Neural crest cell (in vitro differentiated cells): ENCODE data around the gene MROH7. TPM values are rescaled to one million over a fixed set of nuclear protein-coding genes. Genes with fewer than 3 reads are reported as not detected.
A peak's percentile ranks its signal among the peaks of the same experiment; 100 is the strongest.

ENCODE experiments used
- DNase-seq: peaks from one replicate; pipeline ENCODE4 v3.0.0; 2021; ENCODE audit warnings: low read depth, mixed read lengths, low spot score
- H3K27ac Mint-ChIP-seq: one replicate; pipeline ENCODE4 v1.8.0; 2021; ENCODE audit warnings: mild to moderate bottlenecking, mixed read lengths; ENCODE audit not compliant: unreplicated experiment
- H3K27me3 Mint-ChIP-seq: 2 replicates; pipeline ENCODE4 v1.8.0; 2021; ENCODE audit warnings: low read depth, mild to moderate bottlenecking, mixed read lengths
- H3K36me3 Mint-ChIP-seq: 2 replicates; pipeline ENCODE4 v1.8.0; 2021; ENCODE audit warnings: low read depth, mild to moderate bottlenecking, mixed read lengths
- H3K4me1 Mint-ChIP-seq: 2 replicates; pipeline ENCODE4 v1.8.0; 2021; ENCODE audit warnings: mixed read lengths
- H3K4me3 Mint-ChIP-seq: one replicate; pipeline ENCODE4 v1.8.0; 2021; ENCODE audit warnings: mild to moderate bottlenecking, mixed read lengths
- H3K9me3 Mint-ChIP-seq: 2 replicates; pipeline ENCODE4 v1.8.0; 2021; ENCODE audit warnings: mixed read lengths
- CTCF ChIP-seq: fragments of 200-600 bp; sonication (generic); conservative IDR thresholded peaks from 2 replicates; pipeline ENCODE4 v1.5.0; 2021; ENCODE audit warnings: antibody characterized with exemption, mild to moderate bottlenecking
- total RNA-seq: library from RNA; stranded (reverse); gene quantifications from 2 replicates; pipeline ENCODE4 v1.2.1, GENCODE V29; 2021

The MROH7 gene
- total RNA-seq, 1 donor from 2014 or later, result not detected

- Mint-ChIP-seq H3K36me3 (no peaks in the 10 kb centered on the region), H3K4me3 (no peak overlapping the region), H3K27ac (no peak overlapping the region), H3K27me3 (peaks cover 16% of the 10 kb centered on the region), H3K9me3 (no peaks in the 10 kb centered on the region), H3K4me1 (no peaks in the 10 kb centered on the region)
- DNase-seq, result no peak
- no peak for TF ChIP-seq CTCF
Measured at GRCh38 chr1:54695764-54696163, 54.2 kb downstream of the MROH7 start.

GRCh38 chr1:54696262-54696661 lies 54.7 kb downstream of the MROH7 start:
- Mint-ChIP-seq H3K27me3 (peaks cover 19% of the 10 kb centered on the region), H3K4me1 (no peaks in the 10 kb centered on the region), H3K27ac (no peak overlapping the region), H3K36me3 (no peaks in the 10 kb centered on the region), H3K9me3 (no peaks in the 10 kb centered on the region), H3K4me3 (no peak overlapping the region)
- TF ChIP-seq CTCF, result no peak
- DNase-seq, result no peak

- Mint-ChIP-seq H3K36me3 (no peaks in the 10 kb centered on the region), H3K9me3 (no peaks in the 10 kb centered on the region), H3K27ac (peak overlapping the region; percentile 78), H3K27me3 (peaks cover 29% of the 10 kb centered on the region), H3K4me3 (no peak overlapping the region), H3K4me1 (no peaks in the 10 kb centered on the region)
- TF ChIP-seq CTCF, result no peak
- DNase-seq, result no peak
Measured at GRCh38 chr1:54697896-54698295, 56.3 kb downstream of the MROH7 start.

DNA sequence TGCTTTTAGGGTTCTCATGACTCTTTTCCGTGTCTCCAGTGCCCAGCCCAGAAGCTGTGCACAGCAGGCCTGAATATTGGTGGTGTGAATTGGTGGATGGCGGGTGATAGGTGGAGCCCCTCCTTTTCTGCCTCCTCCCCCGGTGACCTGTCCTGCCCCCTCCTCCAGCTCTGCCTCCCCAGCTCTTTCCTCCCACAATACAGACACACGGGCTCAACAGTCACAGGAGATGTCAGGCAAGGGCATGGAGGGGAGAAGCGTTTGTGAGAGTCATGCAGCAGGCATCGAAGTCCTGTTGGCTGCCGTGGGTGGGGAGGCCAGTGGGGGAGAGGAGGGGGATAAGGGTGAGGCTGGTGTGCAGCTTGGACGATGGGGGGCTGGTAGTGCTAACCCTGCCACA lies 56.8 kb downstream of the MROH7 start:
- peak overlapping the region; percentile 78 for H3K27ac Mint-ChIP-seq
- H3K27me3 Mint-ChIP-seq, result peaks cover 33% of the 10 kb centered on the region

DNA sequence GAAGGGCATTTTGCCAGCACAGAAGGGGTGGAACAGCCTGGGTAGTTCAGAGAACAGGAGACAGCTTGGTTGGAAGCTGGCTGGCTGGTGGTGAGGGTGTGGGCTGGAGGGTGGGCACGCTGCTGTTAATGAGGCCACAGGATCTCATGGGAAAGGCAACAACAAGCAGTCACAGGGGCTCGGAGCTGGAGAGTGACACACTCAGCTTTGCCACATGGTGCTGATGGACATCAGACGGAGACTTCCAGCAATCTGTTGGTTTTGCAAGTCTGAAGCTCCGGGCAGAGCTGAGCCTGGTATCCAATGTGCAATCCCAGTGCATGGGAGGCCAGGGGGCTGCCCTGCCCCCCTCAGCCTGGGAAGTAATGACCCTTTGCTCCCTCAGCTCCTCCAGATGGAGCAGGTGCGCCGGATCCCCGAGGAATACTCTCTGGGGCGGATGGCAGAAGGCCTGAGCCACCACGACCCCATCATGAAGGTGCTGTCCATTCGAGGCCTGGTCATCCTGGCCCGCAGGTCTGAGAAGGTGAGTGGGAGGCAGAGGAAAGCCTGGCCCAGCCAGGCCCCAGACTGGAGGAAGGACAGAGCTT lies 58.4 kb downstream of the MROH7 start:
- no peaks in the 10 kb centered on the region for H3K9me3 Mint-ChIP-seq
- no peak overlapping the region for H3K4me3 Mint-ChIP-seq
- H3K36me3 Mint-ChIP-seq, result no peaks in the 10 kb centered on the region
- no peaks in the 10 kb centered on the region for H3K4me1 Mint-ChIP-seq
- no peak for DNase-seq
- H3K27ac Mint-ChIP-seq, result no peak overlapping the region
- peaks cover 38% of the 10 kb centered on the region for H3K27me3 Mint-ChIP-seq
- TF ChIP-seq CTCF, result no peak

More for the DNA sequence above, 56.8 kb downstream of the MROH7 start:
- no peak for TF ChIP-seq CTCF
- no peaks in the 10 kb centered on the region for H3K4me1 Mint-ChIP-seq
- H3K9me3 Mint-ChIP-seq, result no peaks in the 10 kb centered on the region
- no peaks in the 10 kb centered on the region for H3K36me3 Mint-ChIP-seq
- H3K4me3 Mint-ChIP-seq, result no peak overlapping the region
- no peak for DNase-seq
